ENCODE data around the gene FAM209B.

- no peak for TF ChIP-seq POLR2A (IDR thresholded peaks at IDR 0.05)
- no peak for TF ChIP-seq EP300 (IDR thresholded peaks at IDR 0.05)
These were observed 26.9 kb upstream of the FAM209B start for GRCh38 chr20:56506103-56506502.
